K562 (cell line): ENCODE data around the gene STAT4.

ENCODE experiments used
- CREB1 ChIP-seq, 2 experiments: sonication (generic) in 1 of 2; formaldehyde crosslinking in 1 of 2; IDR thresholded peaks; 2 replicates each; pipeline versions ENCODE4 v1.6.1 to v1.8.0; 2012 to 2022; ENCODE audit warnings: inconsistent platforms in 1 of 2, mild to moderate bottlenecking in 1 of 2, missing genetic modification reagents in 1 of 2, moderate library complexity in 1 of 2
- ETV6 ChIP-seq, 3 experiments: fragments of 150-350 bp in 1 of 3; sonication (generic) in 1 of 3; formaldehyde crosslinking in 1 of 3; IDR thresholded peaks; 2 replicates each; pipeline versions ENCODE4 v1.6.1 to v1.8.0; 2014 to 2022; ENCODE audit warnings: borderline replicate concordance in 2 of 3, low read depth in 2 of 3, antibody characterized with exemption in 1 of 3, low read length in 1 of 3, mild to moderate bottlenecking in 1 of 3, missing genetic modification reagents in 1 of 3
- HDAC6 ChIP-seq: IDR thresholded peaks from 2 replicates; pipeline ENCODE4 v1.6.1; 2012; ENCODE audit warnings: low read depth, mild to moderate bottlenecking, control low read depth, inconsistent platforms, low read length, moderate library complexity
- HNRNPL ChIP-seq: fragments of 200-400 bp; formaldehyde crosslinking; IDR thresholded peaks from 2 replicates; pipeline ENCODE4 v1.6.1; 2017; ENCODE audit warnings: low read depth, mild to moderate bottlenecking, low read length
- IRF2 ChIP-seq: sonication (generic); formaldehyde crosslinking; IDR thresholded peaks from 2 replicates; pipeline ENCODE4 v1.8.1; 2022; ENCODE audit warnings: mild to moderate bottlenecking, missing genetic modification reagents
- JUN ChIP-seq, 2 experiments: sonication (generic) in 1 of 2; formaldehyde crosslinking in 1 of 2; IDR thresholded peaks; 2 replicates each; pipeline versions ENCODE4 v1.6.1 to v1.8.0; 2012 to 2022; ENCODE audit warnings: borderline replicate concordance in 2 of 2, mild to moderate bottlenecking in 2 of 2, improper control_type of control experiment in 1 of 2, low read depth in 1 of 2, low read length in 1 of 2, missing genetic modification reagents in 1 of 2
- SMAD2 ChIP-seq: fragments of 150-350 bp; IDR thresholded peaks from 2 replicates; pipeline ENCODE4 v1.6.1; 2014; ENCODE audit warnings: low read depth, mild to moderate bottlenecking, low read length
- TAL1 ChIP-seq: fragments of 450-650 bp; IDR thresholded peaks from 2 replicates; pipeline ENCODE4 v1.6.1; 2016; ENCODE audit warnings: mild to moderate bottlenecking
- ZEB2 ChIP-seq: fragments of 450-650 bp; IDR thresholded peaks from 2 replicates; pipeline ENCODE4 v1.6.1; 2016
- ZNF639 ChIP-seq, 2 experiments: fragments of 200-800 bp in 1 of 2; sonication (Bioruptor generic) in 1 of 2; sonication (generic) in 1 of 2; formaldehyde crosslinking in 1 of 2; IDR thresholded peaks in 1 of 2; conservative IDR thresholded peaks in 1 of 2; 2 replicates each; pipeline versions ENCODE4 v1.5.0 to v1.6.1; 2016 to 2020; ENCODE audit warnings: missing compliant biosample characterization in 1 of 2, missing genetic modification characterization in 1 of 2, missing genetic modification reagents in 1 of 2
- TF ChIP-seq, protein P1 (sequence below), 3 experiments: IDR thresholded peaks in 2 of 3; conservative IDR thresholded peaks in 1 of 3; 2 replicates each; pipeline ENCODE4 v1.5.1; 2011 to 2012; ENCODE audit warnings: low read length in 3 of 3, mild to moderate bottlenecking in 3 of 3, control low read depth in 2 of 3, improper control_type of control experiment in 1 of 3, inconsistent platforms in 1 of 3, low read depth in 1 of 3, mixed read lengths in 1 of 3, moderate library complexity in 1 of 3; ENCODE audit not compliant: insufficient read depth in 2 of 3

GRCh38 chr2:191015239-191015638 is 135.6 kb downstream of the STAT4 start:
- TF ChIP-seq CREB1 (IDR thresholded peaks at IDR 0.05) (no peak), CREB1 (CRISPR knock-in tag; IDR thresholded peaks at IDR 0.05) (no peak), IRF2 (no peak), ZEB2 (no peak), HDAC6 (no peak), JUN (IDR thresholded peaks at IDR 0.05; ENCODE audit: borderline replicate concordance, low read depth, low read length) (no peak), JUN (CRISPR knock-in tag; IDR thresholded peaks at IDR 0.05; ENCODE audit: borderline replicate concordance) (no peak), SMAD2 (no peak), TAL1 (no peak), ETV6 (IDR thresholded peaks at IDR 0.05; ENCODE audit: borderline replicate concordance in 1 of 2, low read depth in 2 of 2, low read length in 1 of 2) (no peak), ETV6 (CRISPR knock-in tag; IDR thresholded peaks at IDR 0.05; ENCODE audit: borderline replicate concordance) (no peak), ZNF639 (CRISPR knock-in tag; conservative IDR thresholded peaks at IDR 0.05 in 1 of 2, IDR thresholded peaks at IDR 0.05 in 1 of 2) (no peak), HNRNPL (no peak)
- TF ChIP-seq, protein P1, sequence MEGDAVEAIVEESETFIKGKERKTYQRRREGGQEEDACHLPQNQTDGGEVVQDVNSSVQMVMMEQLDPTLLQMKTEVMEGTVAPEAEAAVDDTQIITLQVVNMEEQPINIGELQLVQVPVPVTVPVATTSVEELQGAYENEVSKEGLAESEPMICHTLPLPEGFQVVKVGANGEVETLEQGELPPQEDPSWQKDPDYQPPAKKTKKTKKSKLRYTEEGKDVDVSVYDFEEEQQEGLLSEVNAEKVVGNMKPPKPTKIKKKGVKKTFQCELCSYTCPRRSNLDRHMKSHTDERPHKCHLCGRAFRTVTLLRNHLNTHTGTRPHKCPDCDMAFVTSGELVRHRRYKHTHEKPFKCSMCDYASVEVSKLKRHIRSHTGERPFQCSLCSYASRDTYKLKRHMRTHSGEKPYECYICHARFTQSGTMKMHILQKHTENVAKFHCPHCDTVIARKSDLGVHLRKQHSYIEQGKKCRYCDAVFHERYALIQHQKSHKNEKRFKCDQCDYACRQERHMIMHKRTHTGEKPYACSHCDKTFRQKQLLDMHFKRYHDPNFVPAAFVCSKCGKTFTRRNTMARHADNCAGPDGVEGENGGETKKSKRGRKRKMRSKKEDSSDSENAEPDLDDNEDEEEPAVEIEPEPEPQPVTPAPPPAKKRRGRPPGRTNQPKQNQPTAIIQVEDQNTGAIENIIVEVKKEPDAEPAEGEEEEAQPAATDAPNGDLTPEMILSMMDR (IDR thresholded peaks at IDR 0.05 in 2 of 3, conservative IDR thresholded peaks at IDR 0.05 in 1 of 3; ENCODE audit: insufficient read depth in 2 of 3, low read depth in 1 of 3, low read length in 3 of 3), result no peak
